Type B pancreatic cell (in vitro differentiated cells): Measurements from ENCODE around the gene SLC9B2. TPM values are rescaled to one million over a fixed set of nuclear protein-coding genes. Genes with fewer than 3 reads are reported as not detected.
A peak's percentile ranks its signal among the peaks of the same experiment; 100 is the strongest.

Experiments
- DNase-seq: peaks from one replicate; pipeline ENCODE4 v3.0.0; 2021; ENCODE audit warnings: mixed read lengths; ENCODE audit not compliant: unreplicated experiment; ENCODE audit errors: extremely low spot score
- H3K27ac Mint-ChIP-seq: 2 replicates; pipeline ENCODE4 v1.8.0; 2021; ENCODE audit warnings: mild to moderate bottlenecking, mixed read lengths
- H3K27me3 Mint-ChIP-seq: 2 replicates; pipeline ENCODE4 v1.8.0; 2021; ENCODE audit warnings: mixed read lengths
- H3K36me3 Mint-ChIP-seq: 2 replicates; pipeline ENCODE4 v1.8.0; 2021; ENCODE audit warnings: mixed read lengths
- H3K4me1 Mint-ChIP-seq: one replicate; pipeline ENCODE4 v1.8.0; 2021; ENCODE audit warnings: mixed read lengths; ENCODE audit not compliant: unreplicated experiment
- H3K4me3 Mint-ChIP-seq: 2 replicates; pipeline ENCODE4 v1.8.0; 2021; ENCODE audit warnings: mild to moderate bottlenecking, mixed read lengths
- H3K9me3 Mint-ChIP-seq: 2 replicates; pipeline ENCODE4 v1.8.0; 2021; ENCODE audit warnings: mixed read lengths
- CTCF ChIP-seq: fragments of 200-600 bp; sonication (generic); conservative IDR thresholded peaks from 2 replicates; pipeline ENCODE4 v1.5.0; 2021; ENCODE audit warnings: antibody characterized with exemption, mild to moderate bottlenecking
- total RNA-seq: library from RNA; stranded (reverse); gene quantifications from 2 replicates; pipeline ENCODE4 v1.2.1, GENCODE V29; 2021; ENCODE audit warnings: low replicate concordance

Gene SLC9B2
- total RNA-seq, 1 donor from 2014 or later, result 12.9 TPM

DNA sequence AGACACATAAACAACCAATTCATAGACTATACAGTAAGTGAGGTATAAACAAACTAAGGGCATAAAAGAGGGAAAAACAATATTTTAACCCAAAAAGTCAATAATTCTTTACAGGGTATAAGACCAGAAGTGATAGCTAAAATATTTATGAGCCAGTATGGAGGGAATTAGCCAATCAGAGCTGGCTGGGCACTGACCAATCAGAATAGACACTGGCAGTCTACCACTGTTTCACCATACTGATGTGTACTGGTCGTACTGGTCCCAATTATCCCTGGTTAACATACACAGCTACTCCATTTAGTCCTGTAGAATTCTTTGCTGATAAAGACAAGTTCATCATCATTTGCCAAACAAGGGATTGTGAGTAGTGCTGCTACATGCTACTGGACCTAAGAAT is 47.3 kb downstream of the SLC9B2 start:
- Mint-ChIP-seq H3K36me3 (no peaks in the 10 kb centered on the region), H3K27ac (no peak overlapping the region), H3K9me3 (no peaks in the 10 kb centered on the region), H3K4me1 (no peaks in the 10 kb centered on the region), H3K27me3 (no peaks in the 10 kb centered on the region), H3K4me3 (no peak overlapping the region)
- no peak for TF ChIP-seq CTCF
- no peak for DNase-seq

DNA sequence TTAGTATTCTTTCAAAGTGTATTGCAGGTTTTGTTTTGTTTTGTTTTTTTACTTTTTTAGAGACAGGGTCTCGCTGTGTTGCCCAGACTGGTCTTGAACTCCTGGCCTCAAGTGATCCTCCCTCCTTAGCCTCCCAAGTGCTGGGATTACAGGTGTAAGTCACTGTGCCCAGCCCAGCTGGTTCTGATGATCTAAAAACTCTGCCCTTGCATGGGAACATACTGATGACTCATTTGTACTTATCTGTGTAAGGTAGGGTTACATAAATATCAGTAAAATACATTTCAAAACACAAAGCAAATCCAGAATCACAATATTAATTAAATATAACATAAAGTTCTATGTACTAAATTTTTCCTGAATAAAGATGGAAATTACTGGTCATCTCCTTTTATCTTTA is 49.7 kb downstream of the SLC9B2 start:
- DNase-seq, result no peak
- no peak for TF ChIP-seq CTCF
- no peaks in the 10 kb centered on the region for H3K4me1 Mint-ChIP-seq

DNA sequence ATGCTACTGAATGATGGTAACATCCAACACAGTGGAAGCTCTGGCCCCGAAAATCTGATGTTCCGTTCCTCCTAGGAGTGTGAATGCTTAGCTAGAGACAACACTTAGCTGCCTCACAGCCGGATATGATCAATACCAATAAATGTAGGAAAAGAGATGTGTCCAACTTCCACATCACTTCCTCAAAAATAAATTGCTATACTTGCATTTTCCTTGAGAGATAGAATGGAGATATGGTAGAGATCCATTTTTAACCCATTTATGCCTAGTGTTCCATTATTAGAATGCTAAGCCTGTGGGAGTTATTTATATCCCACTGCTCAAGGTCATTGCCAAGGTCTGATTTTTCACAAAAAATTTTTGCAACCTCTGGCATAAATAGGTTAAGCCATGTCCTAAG is 51.6 kb downstream of the SLC9B2 start:
- no peaks in the 10 kb centered on the region for H3K27me3 Mint-ChIP-seq
- no peak for DNase-seq
- TF ChIP-seq CTCF, result no peak
- no peak overlapping the region for H3K27ac Mint-ChIP-seq
- no peaks in the 10 kb centered on the region for H3K9me3 Mint-ChIP-seq
- peaks cover 2% of the 10 kb centered on the region for H3K4me1 Mint-ChIP-seq
- H3K36me3 Mint-ChIP-seq, result no peaks in the 10 kb centered on the region
- no peak overlapping the region for H3K4me3 Mint-ChIP-seq

More for the DNA sequence above, 49.7 kb downstream of the SLC9B2 start:
- Mint-ChIP-seq H3K9me3 (no peaks in the 10 kb centered on the region), H3K27ac (no peak overlapping the region), H3K36me3 (no peaks in the 10 kb centered on the region), H3K27me3 (no peaks in the 10 kb centered on the region), H3K4me3 (no peak overlapping the region)

- DNase-seq, result no peak
- no peaks in the 10 kb centered on the region for H3K27me3 Mint-ChIP-seq
- H3K9me3 Mint-ChIP-seq, result no peaks in the 10 kb centered on the region
- H3K36me3 Mint-ChIP-seq, result no peaks in the 10 kb centered on the region
- peaks cover 10% of the 10 kb centered on the region for H3K4me1 Mint-ChIP-seq
- no peak overlapping the region for H3K27ac Mint-ChIP-seq
- TF ChIP-seq CTCF, result no peak
- H3K4me3 Mint-ChIP-seq, result no peak overlapping the region
Measured at GRCh38 chr4:103021120-103021519, 55.4 kb downstream of the SLC9B2 start.

DNA sequence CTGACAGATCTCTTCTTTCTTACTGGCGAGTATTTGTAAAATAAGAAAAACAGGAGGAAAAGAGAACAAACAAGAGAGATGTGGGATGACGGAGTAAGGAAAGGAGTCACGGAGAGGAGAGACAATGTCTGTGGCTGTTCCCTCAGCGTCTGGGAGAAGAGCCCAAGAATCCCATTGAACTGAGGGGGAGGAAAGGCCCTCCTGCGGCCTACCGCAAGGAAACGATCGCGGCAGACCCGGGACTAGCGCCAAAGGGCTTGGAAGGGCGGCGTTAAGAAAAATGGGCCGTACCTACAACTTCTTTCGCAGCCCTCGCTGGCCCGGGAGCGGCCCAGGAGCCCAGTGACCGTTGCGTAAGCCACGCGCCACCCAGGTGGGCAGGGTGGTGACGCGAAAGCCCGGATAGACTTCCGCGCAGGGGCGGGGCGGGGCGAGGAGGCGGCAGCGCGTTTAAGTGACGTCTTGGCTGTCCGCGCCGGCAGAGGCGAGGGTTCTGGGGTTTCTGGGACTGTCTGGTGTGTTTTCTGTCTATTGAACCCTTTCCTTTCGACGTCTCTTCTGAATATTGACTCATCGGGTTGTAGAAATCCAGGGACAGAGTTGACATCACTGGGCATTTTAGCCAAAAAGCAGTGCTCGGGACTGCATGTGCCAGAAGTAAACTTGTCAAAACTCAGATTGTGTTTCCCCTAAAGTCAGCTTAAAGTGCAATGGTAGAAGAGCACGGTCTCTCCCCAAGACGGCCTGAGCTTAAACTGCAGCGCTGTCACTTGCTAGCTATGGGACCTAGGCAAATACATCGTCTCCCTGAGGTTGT is 57.0 kb downstream of the SLC9B2 start, which contains the start of gene SLC9B1:
Gene SLC9B1 (minus strand): TSS at position 398 of the 817 bp plus-strand sequence. CDS start 27,994 bp downstream, outside the sequence.
- TF ChIP-seq CTCF, result no peak
- H3K4me1 Mint-ChIP-seq, result peaks cover 10% of the 10 kb centered on the region
- peak within 1 kb of the TSS; percentile 91 for H3K4me3 Mint-ChIP-seq
- H3K27me3 Mint-ChIP-seq, result no peaks in the 10 kb centered on the region
- peak; percentile 94 for DNase-seq
- H3K27ac Mint-ChIP-seq, result peak within 1 kb of the TSS; percentile 98
- H3K9me3 Mint-ChIP-seq, result no peaks in the 10 kb centered on the region
- H3K36me3 Mint-ChIP-seq, result no peaks in the 10 kb centered on the region
